HEK293 (cell line): ENCODE data around the gene PCDHGA9.
"Not testable (repeated sequence)": the region's sequence is repeated elsewhere in the genome, so short reads cannot be mapped to it uniquely, and the experiment has no call there.

Experiments used
- CTCF ChIA-PET: fragments of 350-600 bp; formaldehyde crosslinking; extraction: SDS; loops from one replicate; lab custom pipeline; 2021; ENCODE audit warnings: antibody characterized with exemption; lab: Yijun Ruan, JAX
- POLR2A ChIA-PET: fragments of 300-600 bp; formaldehyde crosslinking; extraction: SDS; loops from one replicate; lab custom pipeline; 2020; ENCODE audit warnings: antibody characterized with exemption, inconsistent platforms; lab: Yijun Ruan, JAX
- H3K27ac ChIP-seq: fragments of 200-500 bp; sonication (Bioruptor generic); 2 replicates; pipeline ENCODE4 v1.5.1; 2014; ENCODE audit warnings: low read depth, low read length, control low read depth, inconsistent platforms; ENCODE audit errors: extremely low read depth
- H3K36me3 ChIP-seq, 2 experiments: fragments of 200-500 bp in 1 of 2; sonication (Bioruptor generic) in 1 of 2; 1 replicate in 1 of 2; 2 replicates in 1 of 2; pipeline ENCODE4 v1.5.1; 2014 to 2017; ENCODE audit warnings: inconsistent platforms in 2 of 2, low read length in 2 of 2; ENCODE audit not compliant: control insufficient read depth in 2 of 2, insufficient read depth in 1 of 2
- H3K4me1 ChIP-seq: fragments of 200-500 bp; sonication (Bioruptor generic); 2 replicates; pipeline ENCODE4 v1.5.1; 2014; ENCODE audit warnings: mild to moderate bottlenecking, low read length, inconsistent platforms; ENCODE audit not compliant: control insufficient read depth, insufficient read depth
- H3K4me3 ChIP-seq: 2 replicates; pipeline ENCODE4 v1.5.1; 2011; ENCODE audit warnings: low read depth, mild to moderate bottlenecking, control low read depth, low read length, moderate library complexity
- H3K9me3 ChIP-seq: fragments of 200-500 bp; sonication (Bioruptor generic); 2 replicates; pipeline ENCODE4 v1.5.1; 2014; ENCODE audit warnings: low read depth, low read length, inconsistent platforms; ENCODE audit not compliant: control insufficient read depth, insufficient read depth
- MZF1 ChIP-seq: fragments of 450-650 bp; formaldehyde crosslinking; IDR thresholded peaks from 2 replicates; pipeline ENCODE4 v1.5.1; 2017; ENCODE audit warnings: missing biosample characterization, missing genetic modification characterization, borderline replicate concordance
- OSR2 ChIP-seq: fragments of 450-650 bp; formaldehyde crosslinking; IDR thresholded peaks from 2 replicates; pipeline ENCODE4 v1.5.1; 2016; ENCODE audit warnings: missing biosample characterization, missing genetic modification characterization
- TRIM28 ChIP-seq: IDR thresholded peaks from 2 replicates; pipeline ENCODE4 v1.6.1; 2011; ENCODE audit warnings: low read length, control low read depth, borderline replicate concordance
- ZBTB44 ChIP-seq: fragments of 450-650 bp; IDR thresholded peaks from 2 replicates; pipeline ENCODE4 v1.5.1; 2018; ENCODE audit warnings: missing biosample characterization, mild to moderate bottlenecking, missing genetic modification characterization
- ZBTB6 ChIP-seq: fragments of 450-650 bp; formaldehyde crosslinking; IDR thresholded peaks from 2 replicates; pipeline ENCODE4 v1.5.1; 2017; ENCODE audit warnings: missing biosample characterization, missing genetic modification characterization
- ZFP3 ChIP-seq: fragments of 450-650 bp; formaldehyde crosslinking; IDR thresholded peaks from 2 replicates; pipeline ENCODE4 v1.5.1; 2016; ENCODE audit warnings: low read depth, missing biosample characterization, missing genetic modification characterization
- ZNF114 ChIP-seq: fragments of 450-650 bp; formaldehyde crosslinking; IDR thresholded peaks from 2 replicates; pipeline ENCODE4 v1.5.0; 2017; ENCODE audit warnings: missing biosample characterization, missing genetic modification characterization
- ZNF121 ChIP-seq: fragments of 450-650 bp; formaldehyde crosslinking; IDR thresholded peaks from 2 replicates; pipeline ENCODE4 v1.5.1; 2016; ENCODE audit warnings: missing biosample characterization, missing genetic modification characterization
- ZNF133 ChIP-seq: fragments of 450-650 bp; formaldehyde crosslinking; IDR thresholded peaks from 2 replicates; pipeline ENCODE4 v1.5.1; 2016; ENCODE audit warnings: missing biosample characterization, missing genetic modification characterization
- ZNF169 ChIP-seq: fragments of 450-650 bp; formaldehyde crosslinking; IDR thresholded peaks from 2 replicates; pipeline ENCODE4 v1.5.1; 2016; ENCODE audit warnings: missing biosample characterization, missing genetic modification characterization
- ZNF174 ChIP-seq: fragments of 450-650 bp; formaldehyde crosslinking; IDR thresholded peaks from 2 replicates; pipeline ENCODE4 v1.5.0; 2017; ENCODE audit warnings: missing biosample characterization, mild to moderate bottlenecking, missing genetic modification characterization
- ZNF175 ChIP-seq: fragments of 450-650 bp; formaldehyde crosslinking; IDR thresholded peaks from 2 replicates; pipeline ENCODE4 v1.5.1; 2016; ENCODE audit warnings: missing biosample characterization, missing genetic modification characterization
- ZNF211 ChIP-seq: fragments of 450-650 bp; formaldehyde crosslinking; IDR thresholded peaks from 2 replicates; pipeline ENCODE4 v1.5.1; 2016; ENCODE audit warnings: low read depth, missing biosample characterization, missing genetic modification characterization
- ZNF214 ChIP-seq: fragments of 450-650 bp; formaldehyde crosslinking; IDR thresholded peaks from 2 replicates; pipeline ENCODE4 v1.5.1; 2017; ENCODE audit warnings: missing biosample characterization, mild to moderate bottlenecking, missing genetic modification characterization, borderline replicate concordance
- ZNF221 ChIP-seq: fragments of 450-650 bp; formaldehyde crosslinking; IDR thresholded peaks from 2 replicates; pipeline ENCODE4 v1.5.1; 2017; ENCODE audit warnings: missing biosample characterization, missing genetic modification characterization, borderline replicate concordance
- ZNF311 ChIP-seq: fragments of 450-650 bp; formaldehyde crosslinking; IDR thresholded peaks from 2 replicates; pipeline ENCODE4 v1.5.1; 2017; ENCODE audit warnings: missing biosample characterization, missing genetic modification characterization, borderline replicate concordance
- ZNF366 ChIP-seq: fragments of 450-650 bp; formaldehyde crosslinking; conservative IDR thresholded peaks from 2 replicates; pipeline ENCODE4 v1.5.1; 2016; ENCODE audit warnings: missing biosample characterization, missing genetic modification characterization
- ZNF433 ChIP-seq: fragments of 450-650 bp; formaldehyde crosslinking; IDR thresholded peaks from 2 replicates; pipeline ENCODE4 v1.5.1; 2016; ENCODE audit warnings: missing biosample characterization, missing genetic modification characterization, low read depth
- ZNF529 ChIP-seq: fragments of 450-650 bp; formaldehyde crosslinking; IDR thresholded peaks from 2 replicates; pipeline ENCODE4 v1.5.1; 2017; ENCODE audit warnings: missing genetic modification characterization, missing biosample characterization; ENCODE audit not compliant: insufficient replicate concordance
- ZNF555 ChIP-seq: fragments of 450-650 bp; formaldehyde crosslinking; conservative IDR thresholded peaks from 2 replicates; pipeline ENCODE4 v1.5.1; 2017; ENCODE audit warnings: missing biosample characterization, mild to moderate bottlenecking, missing genetic modification characterization, inconsistent platforms
- ZNF639 ChIP-seq: fragments of 450-650 bp; formaldehyde crosslinking; IDR thresholded peaks from 2 replicates; pipeline ENCODE4 v1.5.1; 2016; ENCODE audit warnings: missing biosample characterization, missing genetic modification characterization
- ZSCAN18 ChIP-seq: fragments of 450-650 bp; formaldehyde crosslinking; IDR thresholded peaks from 2 replicates; pipeline ENCODE4 v1.5.1; 2016; ENCODE audit warnings: missing biosample characterization, missing genetic modification characterization
- ZSCAN4 ChIP-seq: fragments of 450-650 bp; formaldehyde crosslinking; IDR thresholded peaks from 2 replicates; pipeline ENCODE4 v1.5.1; 2017; ENCODE audit warnings: missing biosample characterization, missing genetic modification characterization

Gene PCDHGA9

GRCh38 chr5:141412854-141413539 lies 10.4 kb downstream of the PCDHGA9 start, which contains the start of gene PCDHGA10 (continued):
- TF ChIP-seq ZNF211: no peak
- TF ChIP-seq ZNF175 (tag by site-specific recombination): no peak
- TF ChIP-seq ZNF529 (tag by site-specific recombination): no peak
- no peak for TF ChIP-seq MZF1 (tag by site-specific recombination)
- no peak for TF ChIP-seq ZSCAN4 (tag by site-specific recombination)
- no peak for TF ChIP-seq ZNF169 (tag by site-specific recombination)
- TF ChIP-seq ZNF221 (tag by site-specific recombination): no peak

GRCh38 chr5:141413540-141414069 lies 11.0 kb downstream of the PCDHGA9 start:
- ChIA-PET POLR2A (no interaction called here), CTCF (interaction anchor here (0.6 to 3.2 kb wide), 13 partner anchors 16 to 364 kb away, joined by 3 to 14 read pairs (median 5); partner anchors contain the start of genes PCDHGA12 and PCDHGB5)
- H3K4me1 ChIP-seq: no peaks in the 10 kb centered on the region
- H3K9me3 ChIP-seq: no peaks in the 10 kb centered on the region
- H3K4me3 ChIP-seq: no peak overlapping the region
- TF ChIP-seq TRIM28: no peak
- no peak for TF ChIP-seq ZNF433 (tag by site-specific recombination)
- TF ChIP-seq OSR2 (tag by site-specific recombination): no peak
- TF ChIP-seq ZNF133 (tag by site-specific recombination): no peak
- TF ChIP-seq ZBTB44 (tag by site-specific recombination): no peak
- no peak for TF ChIP-seq ZNF114 (tag by site-specific recombination)
- no peak for TF ChIP-seq ZNF121
- no peak for TF ChIP-seq ZBTB6 (tag by site-specific recombination)
- TF ChIP-seq ZNF211: no peak
- no peak for TF ChIP-seq ZNF214
- TF ChIP-seq ZNF174 (tag by site-specific recombination): no peak
- TF ChIP-seq ZFP3: no peak
- TF ChIP-seq ZNF639: no peak
- TF ChIP-seq ZNF311: no peak
- no peak for TF ChIP-seq MZF1 (tag by site-specific recombination)
- no peak for TF ChIP-seq ZNF555 (tag by site-specific recombination)
- TF ChIP-seq ZNF366 (tag by site-specific recombination): no peak
- TF ChIP-seq ZNF221 (tag by site-specific recombination): no peak
- no peak for TF ChIP-seq ZSCAN18 (tag by site-specific recombination)
- no peak overlapping the region for H3K27ac ChIP-seq
- no peaks in the 10 kb centered on the region for H3K36me3 ChIP-seq

GRCh38 chr5:141414548-141415274 lies 12.1 kb downstream of the PCDHGA9 start:
- H3K4me3 ChIP-seq, H3K9me3 ChIP-seq, POLR2A ChIA-PET, H3K4me1 ChIP-seq, H3K36me3 ChIP-seq, H3K27ac ChIP-seq: not testable (repeated sequence)
- CTCF ChIA-PET: interaction anchor here (1.0 to 3.2 kb wide), 4 partner anchors 17 to 143 kb away, joined by 4 to 14 read pairs (median 8); no protein-coding TSS in a partner anchor

GRCh38 chr5:141415275-141415618 lies 12.7 kb downstream of the PCDHGA9 start:
- H3K4me1 ChIP-seq, CTCF ChIA-PET, H3K9me3 ChIP-seq, POLR2A ChIA-PET, H3K4me3 ChIP-seq, H3K36me3 ChIP-seq, H3K27ac ChIP-seq: not testable (repeated sequence)
